GM23338 (cell line): ENCODE measurements around the gene CA7.

Experiments used
- CREB1 ChIP-seq: fragments of 250-450 bp; sonication (Bioruptor Pico); IDR thresholded peaks from 2 replicates; pipeline ENCODE4 v1.5.0; 2020; ENCODE audit warnings: low read depth, mild to moderate bottlenecking, moderate library complexity
- ETS1 ChIP-seq: IDR thresholded peaks from 2 replicates; pipeline ENCODE4 v1.6.1; 2016; ENCODE audit warnings: antibody characterized with exemption
- EZH2 ChIP-seq: fragments of 200-600 bp; sonication (generic); IDR thresholded peaks from one replicate; pipeline ENCODE4 v1.8.0; 2017; ENCODE audit warnings: antibody characterized with exemption, mild to moderate bottlenecking, low read depth; ENCODE audit not compliant: unreplicated experiment
- EZH2phosphoT487 ChIP-seq: fragments of 200-600 bp; sonication (generic); IDR thresholded peaks from one replicate; pipeline ENCODE4 v1.8.1; 2018; ENCODE audit warnings: antibody characterized with exemption; ENCODE audit not compliant: unreplicated experiment
- JUNB ChIP-seq: IDR thresholded peaks from one replicate; pipeline ENCODE4 v1.6.1; 2016; ENCODE audit warnings: antibody characterized with exemption; ENCODE audit not compliant: unreplicated experiment
- POLR2AphosphoS5 ChIP-seq: IDR thresholded peaks from 2 replicates; pipeline ENCODE4 v1.6.1; 2016; ENCODE audit warnings: antibody characterized with exemption, low read depth
- ZNF331 ChIP-seq: fragments of 250-450 bp; sonication (Bioruptor Pico); IDR thresholded peaks from 2 replicates; pipeline ENCODE4 v1.5.0; 2020; ENCODE audit warnings: low read depth, mild to moderate bottlenecking, moderate library complexity
- TF ChIP-seq, protein P1 (sequence below), 2 experiments: fragments of 200-600 bp in 1 of 2; sonication (generic) in 1 of 2; conservative IDR thresholded peaks; 2 replicates each; pipeline versions ENCODE4 v1.5.1 to v1.6.1; 2016 to 2017; ENCODE audit warnings: antibody characterized with exemption in 2 of 2, low read depth in 2 of 2, mild to moderate bottlenecking in 2 of 2, moderate library complexity in 1 of 2
- TF ChIP-seq, protein P2 (sequence below): IDR thresholded peaks from one replicate; pipeline ENCODE4 v1.6.1; 2018; ENCODE audit warnings: antibody characterized with exemption; ENCODE audit not compliant: unreplicated experiment

DNA sequence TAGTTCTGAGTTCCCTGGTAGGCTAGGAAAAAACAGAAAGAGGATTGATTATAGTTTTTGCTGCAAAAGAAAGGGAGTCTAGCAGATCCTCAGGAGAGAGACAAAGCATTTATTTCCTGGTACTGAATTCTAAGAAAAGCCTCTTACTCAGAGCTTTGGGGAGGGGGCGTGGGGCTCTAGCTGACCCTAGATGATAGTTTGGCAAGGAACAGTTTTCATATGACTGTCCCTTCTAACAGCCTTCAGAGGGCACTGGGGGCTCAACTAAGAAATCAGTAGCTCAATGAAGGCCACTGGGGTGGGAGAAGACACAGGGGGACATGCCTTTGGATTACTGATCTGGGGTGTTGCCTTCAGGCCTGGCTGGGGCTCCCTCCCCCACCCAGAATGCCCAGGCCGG is 4.0 kb downstream of the CA7 start:
- TF ChIP-seq, protein P1, sequence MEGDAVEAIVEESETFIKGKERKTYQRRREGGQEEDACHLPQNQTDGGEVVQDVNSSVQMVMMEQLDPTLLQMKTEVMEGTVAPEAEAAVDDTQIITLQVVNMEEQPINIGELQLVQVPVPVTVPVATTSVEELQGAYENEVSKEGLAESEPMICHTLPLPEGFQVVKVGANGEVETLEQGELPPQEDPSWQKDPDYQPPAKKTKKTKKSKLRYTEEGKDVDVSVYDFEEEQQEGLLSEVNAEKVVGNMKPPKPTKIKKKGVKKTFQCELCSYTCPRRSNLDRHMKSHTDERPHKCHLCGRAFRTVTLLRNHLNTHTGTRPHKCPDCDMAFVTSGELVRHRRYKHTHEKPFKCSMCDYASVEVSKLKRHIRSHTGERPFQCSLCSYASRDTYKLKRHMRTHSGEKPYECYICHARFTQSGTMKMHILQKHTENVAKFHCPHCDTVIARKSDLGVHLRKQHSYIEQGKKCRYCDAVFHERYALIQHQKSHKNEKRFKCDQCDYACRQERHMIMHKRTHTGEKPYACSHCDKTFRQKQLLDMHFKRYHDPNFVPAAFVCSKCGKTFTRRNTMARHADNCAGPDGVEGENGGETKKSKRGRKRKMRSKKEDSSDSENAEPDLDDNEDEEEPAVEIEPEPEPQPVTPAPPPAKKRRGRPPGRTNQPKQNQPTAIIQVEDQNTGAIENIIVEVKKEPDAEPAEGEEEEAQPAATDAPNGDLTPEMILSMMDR (conservative IDR thresholded peaks at IDR 0.05; ENCODE audit: low read depth in 2 of 2) = no peak
- no peak for TF ChIP-seq ZNF331 (CRISPR knock-in tag)
- TF ChIP-seq JUNB = no peak
- TF ChIP-seq POLR2AphosphoS5 = no peak
- no peak for TF ChIP-seq EZH2
- TF ChIP-seq, protein P2, sequence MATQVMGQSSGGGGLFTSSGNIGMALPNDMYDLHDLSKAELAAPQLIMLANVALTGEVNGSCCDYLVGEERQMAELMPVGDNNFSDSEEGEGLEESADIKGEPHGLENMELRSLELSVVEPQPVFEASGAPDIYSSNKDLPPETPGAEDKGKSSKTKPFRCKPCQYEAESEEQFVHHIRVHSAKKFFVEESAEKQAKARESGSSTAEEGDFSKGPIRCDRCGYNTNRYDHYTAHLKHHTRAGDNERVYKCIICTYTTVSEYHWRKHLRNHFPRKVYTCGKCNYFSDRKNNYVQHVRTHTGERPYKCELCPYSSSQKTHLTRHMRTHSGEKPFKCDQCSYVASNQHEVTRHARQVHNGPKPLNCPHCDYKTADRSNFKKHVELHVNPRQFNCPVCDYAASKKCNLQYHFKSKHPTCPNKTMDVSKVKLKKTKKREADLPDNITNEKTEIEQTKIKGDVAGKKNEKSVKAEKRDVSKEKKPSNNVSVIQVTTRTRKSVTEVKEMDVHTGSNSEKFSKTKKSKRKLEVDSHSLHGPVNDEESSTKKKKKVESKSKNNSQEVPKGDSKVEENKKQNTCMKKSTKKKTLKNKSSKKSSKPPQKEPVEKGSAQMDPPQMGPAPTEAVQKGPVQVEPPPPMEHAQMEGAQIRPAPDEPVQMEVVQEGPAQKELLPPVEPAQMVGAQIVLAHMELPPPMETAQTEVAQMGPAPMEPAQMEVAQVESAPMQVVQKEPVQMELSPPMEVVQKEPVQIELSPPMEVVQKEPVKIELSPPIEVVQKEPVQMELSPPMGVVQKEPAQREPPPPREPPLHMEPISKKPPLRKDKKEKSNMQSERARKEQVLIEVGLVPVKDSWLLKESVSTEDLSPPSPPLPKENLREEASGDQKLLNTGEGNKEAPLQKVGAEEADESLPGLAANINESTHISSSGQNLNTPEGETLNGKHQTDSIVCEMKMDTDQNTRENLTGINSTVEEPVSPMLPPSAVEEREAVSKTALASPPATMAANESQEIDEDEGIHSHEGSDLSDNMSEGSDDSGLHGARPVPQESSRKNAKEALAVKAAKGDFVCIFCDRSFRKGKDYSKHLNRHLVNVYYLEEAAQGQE = no peak
- no peak for TF ChIP-seq EZH2phosphoT487
- TF ChIP-seq CREB1 = no peak
- TF ChIP-seq ETS1 = no peak
